HG02571 (cell line): ENCODE data around the gene SPARC.

Experiments used
- ATAC-seq: cut with Tn5 transposase; IDR thresholded peaks from one replicate; pipeline ENCODE4 v1.9.1; 2021; ENCODE audit warnings: mild to moderate bottlenecking, moderate library complexity; ENCODE audit not compliant: unreplicated experiment

The SPARC gene

DNA sequence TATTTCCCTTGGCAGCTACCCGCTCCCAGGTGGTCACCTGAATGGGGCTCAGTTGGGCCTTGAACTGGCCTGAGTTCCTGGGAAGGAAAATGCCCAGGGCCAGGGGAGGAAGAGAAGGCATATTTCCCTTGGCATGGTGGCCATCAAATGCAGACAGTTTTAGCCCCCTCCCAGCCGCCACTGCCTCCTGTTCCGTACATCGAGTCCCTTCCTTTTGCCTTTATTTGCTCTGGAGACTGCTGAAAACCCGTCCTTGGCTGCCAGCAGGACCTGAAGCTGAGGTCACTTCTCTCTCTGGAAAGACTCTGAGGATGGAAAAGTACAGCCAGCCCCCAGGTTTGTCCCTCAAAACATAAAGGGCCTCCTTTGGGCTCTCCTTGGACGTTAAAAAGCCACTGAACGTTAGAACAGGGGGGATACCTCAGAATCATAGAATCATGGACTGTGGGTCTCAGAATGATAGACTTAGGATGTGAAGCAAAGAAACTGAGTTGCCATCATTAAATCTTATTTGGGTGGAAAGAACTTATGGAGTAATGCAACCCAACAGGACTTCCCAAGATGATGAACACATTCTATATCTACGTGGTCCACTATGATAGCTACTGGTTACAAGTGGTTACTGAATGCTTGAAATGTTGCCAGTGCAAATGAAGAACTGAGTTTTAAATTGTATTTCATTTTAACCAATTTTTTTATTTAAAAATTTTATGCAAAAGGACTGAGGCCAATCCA lies 7.1 kb downstream of the SPARC start:
- no peak for ATAC-seq

DNA sequence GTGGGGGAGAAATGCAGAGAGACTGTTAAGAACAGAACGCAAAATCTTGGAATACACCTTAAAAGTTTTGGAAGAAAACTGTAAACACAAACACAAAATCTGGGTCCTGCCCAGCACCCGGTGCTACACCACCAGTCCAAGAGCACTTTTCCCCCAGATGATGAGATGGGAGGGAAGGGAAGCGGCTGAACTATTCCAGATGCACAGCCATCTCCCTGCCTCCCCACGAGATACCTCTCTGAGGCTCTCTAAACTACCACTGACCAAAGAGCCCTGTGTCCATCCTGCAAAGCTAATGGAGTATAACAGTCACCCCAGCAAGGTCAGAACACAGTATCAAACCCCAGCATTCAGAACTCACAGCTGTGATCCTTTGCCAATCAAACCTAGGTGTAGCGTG lies 8.0 kb downstream of the SPARC start:
- no peak for ATAC-seq

DNA sequence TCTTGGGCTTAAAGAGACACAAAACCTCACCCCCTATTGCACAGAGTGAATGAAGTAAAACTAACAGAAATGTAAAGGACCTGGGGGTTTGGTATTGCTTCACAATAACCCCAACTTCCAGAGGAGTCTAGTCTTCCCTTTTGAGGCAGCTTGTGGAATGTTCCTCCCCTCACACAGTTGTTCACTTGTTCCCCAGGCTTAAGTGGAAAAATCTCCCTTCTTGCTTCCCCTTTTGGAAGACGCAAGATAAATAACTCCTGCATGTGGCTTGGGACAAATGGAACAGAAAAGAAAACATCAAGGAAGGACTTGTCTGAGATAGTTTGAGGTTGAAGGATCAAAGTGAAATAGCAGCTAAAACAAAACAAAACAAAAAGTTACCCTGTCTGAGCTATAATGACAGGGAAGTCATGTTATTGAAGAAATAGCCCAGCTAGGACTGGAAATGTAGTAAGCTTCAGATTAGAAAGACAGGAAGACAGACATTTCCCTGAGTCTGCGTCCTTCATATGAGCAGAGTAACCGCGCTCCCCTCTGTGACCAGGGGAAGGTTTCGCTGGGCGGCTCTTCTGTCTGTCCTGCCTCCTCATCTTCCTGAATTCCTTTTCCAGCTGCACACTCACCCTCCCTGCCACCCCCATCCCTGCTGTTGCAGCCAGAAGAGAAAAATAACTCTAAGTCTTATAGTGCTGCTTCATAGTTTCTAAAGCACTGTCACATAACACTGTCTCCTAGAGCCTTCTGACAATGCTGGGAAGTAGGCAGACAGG lies 8.8 kb downstream of the SPARC start:
- ATAC-seq, result no peak

DNA sequence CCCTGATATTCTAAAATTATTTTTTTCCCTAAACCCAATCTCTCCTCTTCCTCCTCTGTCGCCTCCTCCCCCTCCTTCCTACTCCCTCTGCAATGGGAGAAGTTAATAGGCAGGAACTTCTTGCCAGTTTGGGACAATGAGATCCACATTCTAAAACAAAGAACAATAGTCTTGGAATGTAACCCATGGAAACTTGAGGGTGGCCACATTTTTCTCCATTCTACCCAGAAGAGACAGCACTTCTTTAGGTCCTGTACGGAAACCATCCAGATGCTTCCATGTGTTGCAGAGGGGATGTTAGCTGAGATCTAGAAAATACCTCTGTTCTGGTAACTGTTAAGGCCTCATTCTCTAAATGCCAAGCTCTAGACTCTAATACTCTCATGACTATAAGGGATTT lies 10.0 kb downstream of the SPARC start:
- no peak for ATAC-seq

DNA sequence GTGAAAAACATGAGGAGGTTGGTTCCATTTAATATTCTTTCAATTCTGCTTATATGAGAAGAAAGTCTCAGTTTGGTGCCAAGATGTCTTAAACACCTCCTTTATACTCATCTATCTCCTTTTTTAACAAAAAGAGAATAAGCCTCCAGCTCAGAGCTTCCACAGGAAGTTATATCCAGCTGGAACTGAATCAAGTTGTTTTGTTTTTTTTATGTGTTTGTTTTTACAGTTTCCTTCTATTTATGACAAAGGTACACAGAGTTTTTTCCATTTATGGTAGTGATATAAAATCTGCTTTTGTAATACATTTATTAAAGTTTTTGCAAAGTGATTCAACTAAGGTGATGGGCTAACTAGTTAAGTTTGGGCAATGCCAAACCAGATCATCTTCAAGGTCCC lies 10.4 kb downstream of the SPARC start:
- ATAC-seq, result no peak

DNA sequence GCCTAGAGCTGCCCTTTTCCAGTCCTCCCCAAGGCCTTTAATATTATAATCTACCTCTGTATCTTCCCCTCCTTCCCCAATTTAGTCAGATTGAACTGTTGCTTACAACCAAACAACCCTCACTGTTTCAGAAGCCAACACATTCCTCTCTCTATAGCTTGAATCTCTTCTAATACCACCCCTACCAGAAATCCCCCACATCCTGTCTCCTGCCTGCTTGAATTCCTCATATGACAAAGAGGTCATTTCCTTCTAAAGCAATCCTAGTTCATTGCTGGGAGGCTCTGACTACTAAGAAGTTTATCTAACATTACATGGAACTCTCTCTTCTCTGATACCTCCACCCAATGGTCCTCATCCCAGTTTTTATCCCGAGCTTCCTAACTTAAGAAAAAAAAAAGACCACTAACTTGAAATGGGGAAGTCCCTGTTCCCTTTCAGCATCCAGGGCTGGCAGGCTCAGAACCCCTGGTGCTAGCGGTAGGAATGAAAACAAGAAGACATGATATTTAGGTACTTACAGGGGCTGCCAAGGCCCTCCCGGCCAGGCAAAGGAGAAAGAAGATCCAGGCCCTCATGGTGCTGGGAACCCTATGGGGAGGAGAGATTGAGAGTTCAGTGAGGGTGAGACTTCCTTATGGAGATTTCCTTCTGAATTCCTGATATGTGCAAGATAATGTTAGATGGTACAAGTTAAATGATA lies 11.0 kb downstream of the SPARC start:
- ATAC-seq, result no peak

DNA sequence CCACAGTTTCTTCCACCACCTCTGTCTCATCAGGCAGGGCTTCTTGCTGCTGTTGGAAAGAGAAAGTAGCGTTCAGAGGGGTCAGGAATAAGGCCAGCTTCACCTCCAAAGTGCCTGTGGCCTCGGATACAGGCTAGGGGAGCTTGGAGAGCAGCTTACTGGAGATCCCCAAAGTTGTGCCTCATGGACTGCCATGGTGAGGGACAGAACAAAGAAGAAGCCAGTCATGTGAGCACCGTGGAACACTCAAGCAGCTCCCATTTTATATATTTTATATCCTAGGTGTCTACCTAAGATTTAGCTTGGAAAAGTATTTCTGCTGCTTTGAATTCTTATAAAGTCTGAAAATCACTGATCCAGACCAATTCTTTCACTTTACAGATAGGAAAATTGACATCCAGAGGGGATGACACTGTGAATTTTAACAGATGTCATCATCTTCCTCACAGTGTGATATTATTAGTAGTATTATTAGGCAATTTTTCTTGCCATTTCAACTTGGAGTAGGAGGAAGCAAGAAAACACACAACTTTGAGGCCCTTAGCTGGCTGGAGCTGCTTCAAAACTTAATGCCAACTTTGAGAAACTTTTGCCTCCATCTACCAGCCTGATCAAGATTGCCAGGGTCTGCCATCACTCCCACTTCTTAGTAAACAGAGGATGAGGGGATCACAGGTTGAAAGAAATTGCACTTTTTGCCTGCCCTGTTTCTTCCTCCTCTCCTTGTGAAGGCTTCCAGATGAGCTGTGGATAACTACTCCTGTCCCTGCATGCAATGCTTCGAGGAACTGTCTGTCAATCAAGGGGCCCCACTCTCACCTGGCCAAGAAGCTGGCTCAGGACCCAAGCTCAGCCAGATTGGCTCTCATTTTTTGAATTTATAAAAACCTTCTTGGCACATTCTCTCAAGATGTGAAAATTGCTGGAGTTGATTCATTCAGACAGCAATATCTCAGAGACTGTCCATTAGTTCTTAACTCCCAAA lies 11.8 kb downstream of the SPARC start:
- no peak for ATAC-seq

DNA sequence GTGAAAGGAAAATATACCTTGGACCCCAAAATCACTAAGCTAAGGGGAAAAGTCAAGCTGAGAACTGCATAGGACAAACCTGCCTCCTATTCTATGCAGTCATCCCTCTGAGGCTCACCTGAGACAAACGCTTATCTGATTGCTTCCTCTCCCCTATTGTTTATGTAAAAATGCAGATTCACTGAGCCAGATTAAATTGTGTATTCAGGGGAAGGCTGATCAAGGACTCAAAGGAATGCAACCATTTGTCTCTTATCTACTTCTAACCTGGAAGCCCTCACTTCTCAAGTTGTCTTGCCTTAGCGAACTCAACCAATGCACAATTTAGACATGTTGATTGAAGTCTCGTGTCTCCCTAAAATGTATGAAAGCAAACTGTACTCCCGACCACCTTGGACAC lies 13.3 kb downstream of the SPARC start:
- ATAC-seq, result no peak

DNA sequence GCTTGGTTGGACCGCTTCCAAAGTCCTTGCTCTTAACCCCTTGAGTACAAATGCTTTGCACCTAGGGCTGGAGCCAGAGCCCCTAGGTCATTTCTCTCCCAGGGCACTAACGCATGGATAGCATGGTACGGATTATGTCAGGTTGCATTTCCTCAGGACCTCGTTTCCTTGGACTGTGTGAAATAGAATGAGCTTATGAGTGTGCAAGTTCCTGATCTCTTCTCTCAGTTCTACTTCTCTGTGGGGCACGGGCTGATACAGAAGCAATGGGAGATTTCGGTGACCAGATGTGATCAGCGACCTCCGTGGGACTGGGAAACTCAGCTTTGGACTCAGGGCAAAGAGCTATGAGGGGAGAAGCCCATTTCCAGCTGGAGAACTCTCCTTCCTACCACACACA lies 14.2 kb downstream of the SPARC start:
- no peak for ATAC-seq

DNA sequence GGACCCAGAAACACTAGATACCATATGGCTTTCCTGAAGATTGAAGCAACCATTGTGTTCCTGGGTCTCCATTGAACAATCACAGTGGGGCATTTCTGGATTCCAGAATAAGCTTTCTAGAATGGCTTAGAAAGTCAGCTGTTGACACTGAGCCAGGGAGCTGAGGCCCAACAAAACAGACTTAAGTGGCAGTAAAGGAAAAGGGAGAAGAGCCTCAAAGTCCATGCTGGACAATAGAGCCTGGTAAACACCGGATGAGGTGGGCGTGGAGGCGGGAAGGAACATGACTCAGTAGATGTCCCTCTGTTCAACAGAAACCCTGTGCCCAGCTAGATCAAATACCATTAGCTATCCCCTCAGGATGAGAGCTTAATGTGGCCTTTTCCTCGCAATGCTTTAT lies 14.8 kb downstream of the SPARC start:
- no peak for ATAC-seq

DNA sequence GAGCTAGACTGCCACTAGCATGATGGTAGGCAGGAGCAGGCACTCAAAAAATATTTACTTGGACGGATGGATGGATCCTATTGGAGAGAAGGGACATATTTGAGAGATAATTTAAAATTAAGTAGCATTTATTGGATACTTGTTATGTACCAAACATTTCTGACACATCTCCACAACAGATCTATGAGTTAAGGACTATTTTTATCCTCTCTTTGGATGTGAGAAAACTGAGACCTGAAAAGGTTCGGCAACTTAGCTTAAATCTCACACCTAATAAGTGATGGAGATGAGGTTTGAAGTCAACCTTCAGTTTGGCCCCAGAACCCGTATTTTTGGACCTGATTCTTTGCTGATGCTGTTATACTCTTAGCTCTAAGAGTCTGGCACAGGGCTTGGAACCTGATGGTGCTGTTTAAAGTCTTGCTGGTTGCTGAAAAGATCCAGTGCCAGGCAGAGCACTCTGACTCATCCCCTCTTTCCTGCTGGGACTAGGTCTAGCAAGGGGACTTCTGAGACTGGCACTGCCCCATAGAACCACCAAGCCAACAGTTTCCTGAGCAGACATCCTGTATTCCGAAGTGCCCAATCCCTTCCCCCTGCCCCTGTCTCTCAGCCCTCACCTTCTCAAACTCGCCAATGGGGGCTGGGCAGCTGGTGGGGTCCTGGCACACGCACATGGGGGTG lies 15.6 kb downstream of the SPARC start:
- no peak for ATAC-seq

DNA sequence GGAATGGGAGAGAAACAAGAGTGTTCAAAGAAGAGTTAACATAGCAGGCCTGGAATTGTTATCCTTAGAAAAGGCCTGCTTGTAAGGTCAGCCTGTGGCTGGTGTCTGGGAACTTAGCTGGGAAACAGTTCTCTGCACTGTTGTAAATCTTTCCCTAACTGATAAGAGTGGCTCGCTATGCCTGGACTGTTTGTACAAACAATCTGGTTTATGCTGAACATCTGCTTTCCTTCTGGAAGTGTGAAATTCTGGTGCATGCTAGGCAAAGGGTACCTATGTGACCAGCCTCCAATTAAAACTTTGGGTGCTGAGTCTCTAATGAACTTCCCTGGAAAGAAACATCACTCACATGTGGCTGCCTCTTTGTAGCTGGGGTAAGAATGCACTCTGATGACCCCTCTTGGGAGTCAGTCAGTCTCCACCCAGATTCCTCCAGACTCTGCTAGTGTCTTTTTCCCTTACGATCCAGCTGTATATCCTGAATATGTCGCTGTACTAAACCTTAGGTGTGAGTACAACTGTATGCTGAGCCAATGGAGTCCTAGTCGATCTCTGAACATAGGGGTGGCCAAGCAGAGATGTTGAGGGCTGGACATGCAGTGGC lies 16.5 kb downstream of the SPARC start:
- ATAC-seq, result no peak

DNA sequence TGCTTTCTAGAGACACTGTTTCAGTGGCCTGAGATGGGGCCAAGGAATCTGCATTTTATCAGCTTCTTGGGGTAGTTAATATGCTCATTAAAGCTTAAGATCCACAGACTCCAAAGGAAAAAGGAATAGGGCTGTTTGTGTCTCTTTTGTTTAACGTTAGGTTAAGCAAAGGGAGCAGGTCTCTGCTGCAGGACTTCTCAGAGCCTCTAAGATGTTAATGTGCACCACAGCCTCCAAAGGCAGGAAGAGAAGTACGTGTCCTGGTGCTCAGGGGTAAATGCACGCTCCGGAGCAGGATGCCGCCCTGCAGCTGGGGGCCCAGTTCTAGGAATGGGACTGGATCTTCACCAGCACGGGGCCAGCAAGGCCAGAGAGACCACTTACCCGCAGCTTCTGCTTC lies 19.6 kb downstream of the SPARC start:
- ATAC-seq, result no peak

DNA sequence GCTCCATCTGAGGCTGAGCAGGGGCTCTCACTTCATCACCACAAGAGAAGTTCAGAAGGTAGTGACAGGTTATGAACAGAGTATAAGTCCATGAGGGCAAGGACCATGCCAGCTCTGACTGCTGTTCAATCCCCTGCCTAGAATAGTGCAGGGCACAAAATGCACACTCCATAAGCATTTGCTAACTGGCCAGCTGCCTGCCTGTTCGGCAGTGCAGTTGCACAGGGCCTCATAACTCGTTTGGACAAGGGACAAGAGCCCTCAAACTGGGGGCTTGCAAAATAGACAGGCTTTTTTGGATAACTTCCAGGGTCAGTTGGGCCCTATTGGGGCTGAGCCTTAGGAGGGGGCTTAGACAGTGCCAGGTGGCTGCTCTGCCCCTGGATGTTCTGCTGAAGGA lies 21.1 kb downstream of the SPARC start:
- ATAC-seq, result no peak

DNA sequence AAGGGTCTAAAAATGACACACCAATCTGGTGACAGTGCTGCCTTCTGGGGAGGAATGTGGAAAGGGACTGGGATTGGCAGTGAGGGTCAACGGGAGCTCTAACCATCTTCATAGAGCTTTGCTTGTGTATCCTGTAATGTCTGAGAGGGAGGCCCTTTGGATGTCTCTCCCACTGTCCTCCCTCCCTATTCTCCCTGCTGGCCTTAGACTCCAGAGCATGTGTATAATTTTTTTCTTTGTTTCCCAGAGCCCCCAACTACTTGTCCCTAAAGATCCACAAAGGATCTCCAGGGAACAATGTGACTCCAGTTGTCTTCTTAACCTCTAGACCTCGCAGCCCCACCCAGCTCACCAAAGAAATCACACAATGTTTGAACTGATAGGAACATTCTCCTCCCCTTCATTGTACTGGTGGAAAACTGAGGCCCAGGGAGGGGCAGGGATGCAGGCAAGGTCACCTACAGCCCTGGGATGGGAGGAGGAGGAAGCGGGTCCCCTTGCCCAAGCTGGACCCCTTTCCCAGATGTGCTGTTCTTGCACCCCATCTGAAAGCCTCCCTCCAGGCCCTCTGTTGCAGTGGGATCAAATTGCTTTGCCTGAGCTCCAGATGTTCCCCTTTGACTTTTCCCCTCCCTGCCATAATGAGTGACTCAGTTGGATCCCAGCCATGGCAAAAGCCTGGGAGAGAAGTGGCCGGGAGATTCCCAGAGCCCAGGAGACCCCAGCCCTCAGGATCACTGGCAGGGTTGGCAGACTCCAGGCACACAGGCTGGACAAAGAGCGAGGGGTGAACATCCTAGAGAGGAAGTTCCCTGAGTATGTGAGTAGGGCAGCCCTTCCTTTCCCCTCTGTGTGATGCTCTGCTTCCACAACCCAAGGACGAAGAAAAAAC lies 21.8 kb downstream of the SPARC start:
- no peak for ATAC-seq

DNA sequence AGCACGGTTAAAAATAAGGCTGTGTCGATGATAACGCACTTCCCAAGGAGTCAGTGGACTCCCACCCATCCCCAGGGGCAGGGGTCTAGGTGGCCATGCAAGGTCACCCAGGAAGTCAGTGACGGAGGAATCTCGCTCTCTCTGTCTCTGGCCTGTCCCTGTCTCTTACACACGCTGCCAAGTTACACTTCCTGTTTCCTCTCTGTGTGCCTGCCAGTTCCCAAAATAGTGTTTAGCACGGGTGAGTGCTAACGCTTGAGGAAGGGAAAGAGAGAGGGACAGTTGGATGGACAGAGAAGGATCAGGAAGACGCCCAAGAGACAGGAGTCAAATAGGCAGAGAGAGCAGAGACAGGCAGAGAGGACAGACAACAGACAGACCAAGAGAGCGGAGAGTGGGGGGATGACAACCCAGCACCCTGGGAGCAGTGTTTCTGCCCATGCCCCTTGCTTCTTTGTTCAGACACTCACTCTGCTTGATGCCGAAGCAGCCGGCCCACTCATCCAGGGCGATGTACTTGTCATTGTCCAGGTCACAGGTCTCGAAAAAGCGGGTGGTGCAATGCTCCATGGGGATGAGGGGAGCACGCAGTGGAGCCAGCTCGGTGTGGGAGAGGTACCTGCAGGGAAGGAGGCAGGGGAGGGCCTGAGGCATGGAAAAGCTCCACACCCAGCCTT lies 23.0 kb downstream of the SPARC start:
- ATAC-seq, result no peak

DNA sequence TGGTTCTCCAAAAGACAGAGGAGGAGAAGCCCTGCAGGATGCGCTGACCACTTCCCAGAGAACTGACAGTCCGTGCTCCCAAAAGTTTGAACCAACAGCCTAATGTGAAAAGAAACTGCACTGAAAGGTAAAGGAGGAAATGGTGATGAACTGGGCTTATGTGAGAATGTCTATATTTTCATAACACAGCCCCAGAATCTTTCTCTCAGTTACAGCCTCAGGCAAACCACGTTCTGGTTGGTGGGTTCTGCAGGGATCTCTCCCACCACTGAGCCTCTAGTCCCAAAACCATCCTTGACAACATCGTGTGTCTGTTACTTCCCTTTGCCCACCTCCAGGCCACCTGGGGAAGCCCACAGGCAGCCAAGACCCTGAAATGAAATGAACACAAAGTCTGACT lies 23.9 kb downstream of the SPARC start:
- ATAC-seq, result no peak
